ENCODE data around the gene MTM1. TPM values are rescaled to one million over a fixed set of nuclear protein-coding genes. Genes with fewer than 3 reads are reported as not detected.

Gene MTM1
- total RNA-seq, 1 experiment from 2014 or later = 22.9 TPM

- no peaks in the 10 kb centered on the region for H3K36me3 ChIP-seq (ENCODE audit: low read depth)
- no peak overlapping the region for H3K4me3 ChIP-seq
- BruUV-seq (replicated peaks) = no TSS peak
- TF ChIP-seq EZH2 (IDR thresholded peaks at IDR 0.05; ENCODE audit: low read depth) = no peak
- TF ChIP-seq CTCF (conservative IDR thresholded peaks at IDR 0.05) = peak; percentile 74
- POLR2A ChIA-PET (ENCODE audit: unreplicated experiment) = no interaction called here
- H3K27ac ChIP-seq = no peak overlapping the region
- H3K79me2 ChIP-seq (ENCODE audit: low read depth) = no peaks in the 10 kb centered on the region
- H3K9me3 ChIP-seq (ENCODE audit: insufficient read depth, low read depth) = no peaks in the 10 kb centered on the region
- intact Hi-C loops (cut with micrococcal nuclease; ENCODE audit: unreplicated experiment) = loop anchor here (1.0 to 10.0 kb wide), 2 partner anchors 731 to 1166 kb away; no protein-coding TSS in a partner anchor
- H3K4me1 ChIP-seq (replicated peaks; ENCODE audit: insufficient read depth) = no peaks in the 10 kb centered on the region
- no peaks in the 10 kb centered on the region for H3F3A ChIP-seq (ENCODE audit: insufficient read depth, low read depth)
- H3K9me2 ChIP-seq (ENCODE audit: insufficient read depth) = no peaks in the 10 kb centered on the region
- CTCF ChIA-PET = interaction anchor here (0.6 kb wide), 2 partner anchors 137 to 497 kb away, joined by 3 to 4 read pairs; no protein-coding TSS in a partner anchor
- no peaks in the 10 kb centered on the region for H3K27me3 ChIP-seq (ENCODE audit: insufficient read depth, low read depth)
- no peak overlapping the region for H2AFZ ChIP-seq
- peak in 1 of 2 experiments; percentile 39 for DNase-seq
- no peak overlapping the region for H3K4me2 ChIP-seq
- no peaks in the 10 kb centered on the region for H4K20me1 ChIP-seq (ENCODE audit: insufficient read depth)
These were observed 112.6 kb downstream of the MTM1 start for GRCh38 chrX:150680974-150681373.

DNA sequence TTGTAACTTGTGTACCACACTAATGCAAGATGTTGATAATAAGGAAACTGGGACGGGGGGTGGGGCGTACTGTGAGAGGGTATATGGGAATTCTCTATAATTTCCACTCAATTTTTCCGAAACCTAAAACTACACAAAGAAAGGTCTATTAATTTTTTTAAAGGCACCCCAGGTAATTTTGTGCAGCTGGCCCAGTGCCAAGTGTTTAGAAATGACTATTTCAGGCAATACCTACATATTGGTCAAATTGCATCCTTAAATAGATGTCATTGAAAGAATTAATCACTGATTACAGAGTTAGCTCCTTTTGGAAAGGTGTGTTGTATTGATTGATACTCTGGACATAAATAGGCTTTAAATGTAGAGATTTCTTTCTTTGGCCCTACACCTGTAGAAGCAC lies 114.7 kb downstream of the MTM1 start:
- no peak overlapping the region for H3K4me3 ChIP-seq
- ChIA-PET POLR2A (ENCODE audit: unreplicated experiment) (no interaction called here), CTCF (interaction anchor here (0.8 to 1.5 kb wide), 2 partner anchors 33 to 744 kb away, joined by 5 to 8 read pairs; no protein-coding TSS in a partner anchor)
- no peaks in the 10 kb centered on the region for H3K36me3 ChIP-seq (ENCODE audit: low read depth)
- no peak overlapping the region for H3K4me2 ChIP-seq
- BruUV-seq (replicated peaks) = no TSS peak
- TF ChIP-seq CTCF (conservative IDR thresholded peaks at IDR 0.05) (no peak), EZH2 (IDR thresholded peaks at IDR 0.05; ENCODE audit: low read depth) (no peak)
- no peaks in the 10 kb centered on the region for H4K20me1 ChIP-seq (ENCODE audit: insufficient read depth)
- no peak overlapping the region for H2AFZ ChIP-seq
- H3K79me2 ChIP-seq (ENCODE audit: low read depth) = no peaks in the 10 kb centered on the region
- H3F3A ChIP-seq (ENCODE audit: insufficient read depth, low read depth) = peaks cover 9% of the 10 kb centered on the region; the same call in 1 of the 2 replicates
- intact Hi-C loops (cut with micrococcal nuclease; ENCODE audit: unreplicated experiment) = loop anchor here (1.0 to 10.0 kb wide), 2 partner anchors 33 to 1168 kb away; no protein-coding TSS in a partner anchor
- no peaks in the 10 kb centered on the region for H3K27me3 ChIP-seq (ENCODE audit: insufficient read depth, low read depth)
- no peaks in the 10 kb centered on the region for H3K9me3 ChIP-seq (ENCODE audit: insufficient read depth, low read depth)
- DNase-seq = no peak
- peaks cover 12% of the 10 kb centered on the region for H3K4me1 ChIP-seq (replicated peaks; ENCODE audit: insufficient read depth)
- no peak overlapping the region for H3K27ac ChIP-seq
- H3K9me2 ChIP-seq (ENCODE audit: insufficient read depth) = no peaks in the 10 kb centered on the region

GRCh38 chrX:150683536-150684146 lies 115.2 kb downstream of the MTM1 start:
- peaks cover 15% of the 10 kb centered on the region for H3F3A ChIP-seq (ENCODE audit: insufficient read depth, low read depth)
- no TSS peak for BruUV-seq (replicated peaks)
- H3K9me3 ChIP-seq (ENCODE audit: insufficient read depth, low read depth) = no peaks in the 10 kb centered on the region
- H3K79me2 ChIP-seq (ENCODE audit: low read depth) = no peaks in the 10 kb centered on the region
- TF ChIP-seq CTCF (conservative IDR thresholded peaks at IDR 0.05) (peak; percentile 95), EZH2 (IDR thresholded peaks at IDR 0.05; ENCODE audit: low read depth) (no peak)
- ChIA-PET CTCF (interaction anchor here (0.8 to 1.5 kb wide), 2 partner anchors 32 to 745 kb away, joined by 5 to 8 read pairs; no protein-coding TSS in a partner anchor), POLR2A (ENCODE audit: unreplicated experiment) (no interaction called here)
- H3K4me3 ChIP-seq = no peak overlapping the region
- DNase-seq = peak; percentile 21 to 51
- peaks cover 17% of the 10 kb centered on the region for H3K4me1 ChIP-seq (replicated peaks; ENCODE audit: insufficient read depth)
- no peak overlapping the region for H3K4me2 ChIP-seq
- H3K27me3 ChIP-seq (ENCODE audit: insufficient read depth, low read depth) = no peaks in the 10 kb centered on the region
- H4K20me1 ChIP-seq (ENCODE audit: insufficient read depth) = no peaks in the 10 kb centered on the region
- intact Hi-C loops (cut with micrococcal nuclease; ENCODE audit: unreplicated experiment) = loop anchor here (1.0 to 10.0 kb wide), 2 partner anchors 33 to 1169 kb away; no protein-coding TSS in a partner anchor
- H3K9me2 ChIP-seq (ENCODE audit: insufficient read depth) = no peaks in the 10 kb centered on the region
- H3K27ac ChIP-seq = no peak overlapping the region
- no peaks in the 10 kb centered on the region for H3K36me3 ChIP-seq (ENCODE audit: low read depth)
- H2AFZ ChIP-seq = no peak overlapping the region

Measured in PC-9 (cell line).